Suprapubic skin (tissue), 4 donors: ENCODE measurements around the gene ANKRD63. TPM values are rescaled to one million over a fixed set of nuclear protein-coding genes. Genes with fewer than 3 reads are reported as not detected.

ENCODE experiments used
- DNase-seq, 2 donors: peaks; one replicate each; pipeline ENCODE4 v3.0.0-alpha.2; 2019; ENCODE audit warnings: low spot score in 2 of 2
- H3K27ac ChIP-seq: fragments of 200-600 bp; sonication (generic); one replicate; pipeline ENCODE4 v1.5.1; 2019
- H3K27me3 ChIP-seq: fragments of 200-600 bp; sonication (generic); one replicate; pipeline ENCODE4 v1.5.1; 2019
- H3K36me3 ChIP-seq: fragments of 200-600 bp; sonication (generic); one replicate; pipeline ENCODE4 v1.5.1; 2019
- H3K4me1 ChIP-seq: fragments of 200-600 bp; sonication (generic); one replicate; pipeline ENCODE4 v1.5.1; 2019
- H3K4me3 ChIP-seq: fragments of 200-600 bp; sonication (generic); one replicate; pipeline ENCODE4 v1.5.1; 2019; ENCODE audit warnings: mild to moderate bottlenecking
- H3K9me3 ChIP-seq: fragments of 200-600 bp; sonication (generic); one replicate; pipeline ENCODE4 v1.5.1; 2019
- EP300 ChIP-seq: sonication (generic); formaldehyde crosslinking; IDR thresholded peaks from one replicate; pipeline ENCODE4 v1.6.1; 2017; ENCODE audit warnings: antibody characterized with exemption
- POLR2A ChIP-seq, 2 donors: fragments of 450-650 bp; IDR thresholded peaks; one replicate each; pipeline ENCODE4 v1.6.1; 2017; ENCODE audit warnings: antibody characterized with exemption in 2 of 2, mild to moderate bottlenecking in 2 of 2, moderate library complexity in 2 of 2
- POLR2AphosphoS5 ChIP-seq, 3 donors: sonication (generic); formaldehyde crosslinking; IDR thresholded peaks; one replicate each; pipeline ENCODE4 v1.6.1; 2017; ENCODE audit warnings: antibody characterized with exemption in 3 of 3
- WGBS: methylation state at CpG from one replicate; pipeline ENCODE4 v1.1.5; 2018; 5-methylcytosine and 5-hydroxymethylcytosine counted together
- total RNA-seq, 4 donors: library from RNA; depleted of rRNA; stranded (reverse); fragments of >200 nt; gene quantifications; one replicate each; pipeline ENCODE4 v1.1.0, GENCODE V29; 2016
- TF ChIP-seq, protein P1 (sequence below), 2 donors: fragments of 200-600 bp in 1 of 2; fragments of 450-650 bp in 1 of 2; sonication (generic) in 1 of 2; IDR thresholded peaks; one replicate each; pipeline ENCODE4 v1.5.1; 2016 to 2019; ENCODE audit warnings: antibody characterized with exemption in 2 of 2, mild to moderate bottlenecking in 1 of 2, moderate library complexity in 1 of 2

ANKRD63 gene
- total RNA-seq, 4 donors from 2014 or later = not detected

- TF ChIP-seq, protein P1, sequence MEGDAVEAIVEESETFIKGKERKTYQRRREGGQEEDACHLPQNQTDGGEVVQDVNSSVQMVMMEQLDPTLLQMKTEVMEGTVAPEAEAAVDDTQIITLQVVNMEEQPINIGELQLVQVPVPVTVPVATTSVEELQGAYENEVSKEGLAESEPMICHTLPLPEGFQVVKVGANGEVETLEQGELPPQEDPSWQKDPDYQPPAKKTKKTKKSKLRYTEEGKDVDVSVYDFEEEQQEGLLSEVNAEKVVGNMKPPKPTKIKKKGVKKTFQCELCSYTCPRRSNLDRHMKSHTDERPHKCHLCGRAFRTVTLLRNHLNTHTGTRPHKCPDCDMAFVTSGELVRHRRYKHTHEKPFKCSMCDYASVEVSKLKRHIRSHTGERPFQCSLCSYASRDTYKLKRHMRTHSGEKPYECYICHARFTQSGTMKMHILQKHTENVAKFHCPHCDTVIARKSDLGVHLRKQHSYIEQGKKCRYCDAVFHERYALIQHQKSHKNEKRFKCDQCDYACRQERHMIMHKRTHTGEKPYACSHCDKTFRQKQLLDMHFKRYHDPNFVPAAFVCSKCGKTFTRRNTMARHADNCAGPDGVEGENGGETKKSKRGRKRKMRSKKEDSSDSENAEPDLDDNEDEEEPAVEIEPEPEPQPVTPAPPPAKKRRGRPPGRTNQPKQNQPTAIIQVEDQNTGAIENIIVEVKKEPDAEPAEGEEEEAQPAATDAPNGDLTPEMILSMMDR (IDR thresholded peaks at IDR 0.05) = no peak
- TF ChIP-seq POLR2A (IDR thresholded peaks at IDR 0.05) = no peak
- TF ChIP-seq POLR2AphosphoS5 (IDR thresholded peaks at IDR 0.05) = no peak
- TF ChIP-seq EP300 = no peak
- Histone ChIP-seq H3K36me3 (no peaks in the 10 kb centered on the region), H3K4me1 (peaks cover 7% of the 10 kb centered on the region), H3K9me3 (no peaks in the 10 kb centered on the region), H3K4me3 (no peak overlapping the region), H3K27ac (no peak overlapping the region), H3K27me3 (peaks cover 17% of the 10 kb centered on the region)
- DNase-seq = no peak
- 67% methylated on average over 12 of the region's 12 CpGs for WGBS
These were observed 13.2 kb upstream of the ANKRD63 start for GRCh38 chr15:40295877-40296560.

DNA sequence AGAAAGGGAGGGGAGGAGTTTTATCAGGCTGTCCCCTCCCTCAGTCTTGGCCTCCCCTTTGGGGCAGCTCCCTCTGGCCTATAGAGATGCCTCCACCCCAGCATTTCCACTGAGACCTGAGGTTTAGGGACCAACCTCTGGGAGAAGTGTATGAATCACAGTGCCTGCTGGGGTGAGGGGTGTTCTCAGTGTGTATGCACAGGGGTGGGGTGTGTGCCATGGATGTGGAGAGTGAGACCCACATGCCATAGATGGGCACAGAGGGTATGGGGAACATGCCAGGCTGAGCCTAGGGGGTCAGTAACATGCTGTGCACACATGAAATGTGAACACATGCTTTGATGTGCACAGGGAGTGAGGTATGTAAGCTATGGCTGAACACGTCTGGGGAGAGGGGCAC is 12.4 kb upstream of the ANKRD63 start:
- H3K4me3 ChIP-seq = no peak overlapping the region
- 86% methylated on average over 1 of the region's 1 CpG for WGBS
- no peak overlapping the region for H3K27ac ChIP-seq
- TF ChIP-seq POLR2A (IDR thresholded peaks at IDR 0.05) = no peak
- no peak for TF ChIP-seq POLR2AphosphoS5 (IDR thresholded peaks at IDR 0.05)
- H3K4me1 ChIP-seq = peaks cover 13% of the 10 kb centered on the region
- no peaks in the 10 kb centered on the region for H3K9me3 ChIP-seq
- no peaks in the 10 kb centered on the region for H3K36me3 ChIP-seq
- H3K27me3 ChIP-seq = peaks cover 17% of the 10 kb centered on the region
- DNase-seq = no peak

DNA sequence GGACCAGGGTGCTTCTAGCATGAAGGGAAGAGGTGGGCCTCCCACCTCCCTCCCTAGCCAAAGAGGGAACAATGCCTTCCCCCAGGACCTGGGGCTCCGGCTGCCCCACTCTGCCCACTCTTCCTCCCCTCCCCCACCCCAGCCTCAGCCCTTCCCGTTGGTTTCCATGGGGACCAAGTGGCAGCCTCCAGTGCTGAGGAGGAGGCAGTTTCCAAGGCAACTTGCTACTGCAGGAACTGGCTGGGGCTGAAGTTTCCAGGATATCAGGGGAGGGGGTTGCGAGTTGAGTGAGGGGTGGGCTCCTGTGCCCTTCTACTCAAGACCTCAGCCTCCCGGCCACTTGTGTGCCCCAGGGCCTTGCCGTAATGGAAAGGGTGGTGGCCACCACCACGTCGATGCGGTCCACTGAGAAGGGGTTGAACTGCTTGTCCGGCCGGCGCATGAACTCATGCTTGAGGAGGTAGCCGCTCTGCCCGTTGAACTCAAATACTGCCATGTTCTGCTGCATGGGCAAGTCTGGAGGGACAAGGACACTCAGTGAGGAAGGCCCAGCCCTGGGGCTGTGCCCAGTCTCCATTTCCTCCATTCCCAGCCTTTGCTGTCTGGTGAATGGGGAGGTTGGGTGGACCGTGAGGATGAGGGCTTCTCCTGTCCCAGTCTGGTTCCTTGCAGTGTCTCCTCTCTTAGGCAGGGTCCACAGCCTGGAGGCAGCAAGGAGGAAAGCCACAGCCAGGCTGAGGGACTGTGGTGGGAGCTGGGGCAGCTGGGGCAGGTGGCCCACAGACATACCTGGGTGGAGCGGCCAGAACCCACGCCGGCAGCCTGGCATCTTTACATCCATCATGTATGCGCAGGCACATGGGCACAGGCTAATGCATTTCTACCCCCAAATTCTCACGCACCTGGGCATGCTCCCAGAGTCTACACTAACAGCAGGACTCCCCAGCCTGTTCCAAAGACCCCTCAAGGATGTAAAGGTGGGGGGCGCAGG is 11.3 kb upstream of the ANKRD63 start:
- no peak overlapping the region for H3K4me3 ChIP-seq
- TF ChIP-seq POLR2AphosphoS5 (IDR thresholded peaks at IDR 0.05) (no peak), POLR2A (IDR thresholded peaks at IDR 0.05) (no peak), EP300 (no peak)
- TF ChIP-seq, protein P1 (IDR thresholded peaks at IDR 0.05) = no peak
- 91% methylated on average over 15 of the region's 20 CpGs for WGBS
- DNase-seq = no peak
- peaks cover 17% of the 10 kb centered on the region for H3K27me3 ChIP-seq
- H3K9me3 ChIP-seq = no peaks in the 10 kb centered on the region
- no peak overlapping the region for H3K27ac ChIP-seq
- peaks cover 16% of the 10 kb centered on the region for H3K4me1 ChIP-seq
- H3K36me3 ChIP-seq = no peaks in the 10 kb centered on the region

DNA sequence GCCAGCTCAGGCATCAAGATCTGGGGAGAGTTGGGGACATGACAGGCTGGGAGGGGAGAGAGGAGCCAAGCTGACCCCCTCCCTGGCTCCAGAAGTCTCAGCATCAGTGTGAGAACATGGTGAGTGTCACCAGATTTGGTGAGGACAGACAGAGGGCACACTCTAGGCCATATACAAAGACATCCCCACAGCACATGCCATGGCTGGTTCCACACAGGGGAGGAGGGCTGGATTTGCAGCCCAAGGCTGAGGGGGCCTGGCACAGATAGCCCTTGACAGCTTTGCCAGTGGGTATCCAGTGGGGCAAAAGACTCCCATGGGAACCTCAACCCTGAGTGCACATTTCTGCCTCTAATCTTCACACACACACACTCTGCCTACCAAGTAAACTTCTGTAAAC is 10.1 kb upstream of the ANKRD63 start:
- Histone ChIP-seq H3K27me3 (peaks cover 17% of the 10 kb centered on the region), H3K4me1 (peaks cover 16% of the 10 kb centered on the region), H3K36me3 (no peaks in the 10 kb centered on the region), H3K4me3 (no peak overlapping the region), H3K27ac (no peak overlapping the region), H3K9me3 (no peaks in the 10 kb centered on the region)
- no peak for TF ChIP-seq POLR2A (IDR thresholded peaks at IDR 0.05)
- TF ChIP-seq POLR2AphosphoS5 (IDR thresholded peaks at IDR 0.05) = no peak
- TF ChIP-seq, protein P1 (IDR thresholded peaks at IDR 0.05) = no peak
- no peak for TF ChIP-seq EP300
- DNase-seq = no peak

DNA sequence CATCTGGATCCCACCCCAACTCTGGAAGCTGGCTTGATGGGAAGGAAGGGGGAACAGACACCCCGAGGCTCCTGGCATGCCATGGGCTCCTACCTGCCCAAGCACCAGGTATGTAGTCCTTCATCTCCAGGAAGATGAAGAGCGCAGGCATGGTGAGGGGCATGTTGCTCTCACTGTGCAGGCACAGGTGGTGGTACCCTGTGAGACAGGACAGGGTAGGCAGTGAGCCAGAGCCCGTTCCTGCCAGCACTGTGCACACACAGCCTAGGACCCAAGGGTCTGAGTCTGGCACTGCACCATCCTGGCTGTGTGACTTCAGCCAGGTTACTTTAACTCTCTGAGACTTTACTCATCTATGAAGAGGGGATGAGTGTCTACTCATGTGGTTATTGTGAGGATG is 9.4 kb upstream of the ANKRD63 start:
- Histone ChIP-seq H3K36me3 (no peaks in the 10 kb centered on the region), H3K27me3 (peaks cover 17% of the 10 kb centered on the region), H3K27ac (no peak overlapping the region), H3K4me1 (peaks cover 16% of the 10 kb centered on the region), H3K9me3 (no peaks in the 10 kb centered on the region), H3K4me3 (no peak overlapping the region)
- DNase-seq = no peak
- WGBS = 67% methylated on average over 1 of the region's 3 CpGs
- TF ChIP-seq POLR2A (IDR thresholded peaks at IDR 0.05) (no peak), EP300 (no peak), POLR2AphosphoS5 (IDR thresholded peaks at IDR 0.05) (no peak)
- TF ChIP-seq, protein P1 (IDR thresholded peaks at IDR 0.05) = no peak
